GM18909 (cell line): ENCODE results near the gene AHDC1.

Experiments
- ATAC-seq: cut with Tn5 transposase; IDR thresholded peaks from one replicate; pipeline ENCODE4 v1.9.1; 2021; ENCODE audit warnings: mild to moderate bottlenecking; ENCODE audit not compliant: unreplicated experiment, poor library complexity

Gene AHDC1

GRCh38 chr1:27522432-27523336, 81.3 kb downstream of the AHDC1 start:
- ATAC-seq = no peak

DNA sequence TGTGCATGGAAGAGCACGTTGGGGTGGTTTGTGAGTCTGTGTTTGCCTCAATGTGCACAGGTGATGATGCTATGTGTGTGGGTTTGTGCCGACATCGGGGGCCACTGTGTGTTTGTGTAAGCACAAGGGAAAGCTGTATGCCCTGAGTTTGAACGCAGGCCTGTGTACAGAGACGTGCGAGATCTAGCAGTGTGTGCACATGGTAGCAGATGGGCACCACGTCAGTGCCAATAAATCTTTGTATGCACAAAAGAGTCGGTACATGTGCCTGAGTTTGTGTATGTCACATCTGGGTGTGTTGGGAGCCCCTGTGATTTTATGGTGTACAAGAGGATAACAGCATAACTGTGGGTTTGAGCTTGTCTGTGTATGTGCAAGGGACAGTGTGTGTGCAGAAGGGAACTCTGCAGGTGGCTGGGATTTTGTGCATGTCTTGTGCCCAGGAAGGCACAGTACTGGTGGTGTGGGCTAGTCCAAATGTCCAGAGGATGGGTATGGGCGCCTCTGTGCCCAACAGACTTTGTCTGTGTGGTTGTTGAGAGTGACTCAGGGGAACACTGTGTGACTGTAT, 82.0 kb downstream of the AHDC1 start:
- ATAC-seq = no peak

- ATAC-seq = no peak
Observed at GRCh38 chr1:27521336-27521831, 82.6 kb downstream of the AHDC1 start.

DNA sequence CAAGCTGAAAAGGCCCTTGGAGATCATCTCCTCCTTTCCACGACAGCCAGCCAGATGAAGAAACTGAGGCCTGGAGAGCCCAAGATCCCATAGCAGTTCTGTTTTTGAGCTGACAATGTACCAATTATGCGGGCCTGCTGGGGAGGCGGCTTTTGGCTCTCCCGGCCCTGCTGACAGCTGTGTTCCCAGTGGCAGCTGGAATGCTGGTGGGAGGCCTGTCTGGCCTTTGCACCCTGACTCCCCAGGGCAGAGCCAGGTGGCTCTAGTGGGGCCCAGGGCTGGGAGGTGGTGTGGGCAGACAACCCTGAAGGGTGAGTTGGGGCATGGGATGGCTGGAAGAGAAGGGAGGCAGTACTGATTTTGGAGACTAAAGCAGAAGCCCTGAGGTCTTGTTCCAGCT, 83.3 kb downstream of the AHDC1 start:
- ATAC-seq = no peak

- ATAC-seq = no peak
Observed at GRCh38 chr1:27519331-27520258, 84.3 kb downstream of the AHDC1 start.

GRCh38 chr1:27518808-27519207, 85.1 kb downstream of the AHDC1 start:
- ATAC-seq = no peak

GRCh38 chr1:27517907-27518718, 85.8 kb downstream of the AHDC1 start:
- ATAC-seq = no peak

GRCh38 chr1:27517301-27517700, 86.6 kb downstream of the AHDC1 start:
- no peak for ATAC-seq

DNA sequence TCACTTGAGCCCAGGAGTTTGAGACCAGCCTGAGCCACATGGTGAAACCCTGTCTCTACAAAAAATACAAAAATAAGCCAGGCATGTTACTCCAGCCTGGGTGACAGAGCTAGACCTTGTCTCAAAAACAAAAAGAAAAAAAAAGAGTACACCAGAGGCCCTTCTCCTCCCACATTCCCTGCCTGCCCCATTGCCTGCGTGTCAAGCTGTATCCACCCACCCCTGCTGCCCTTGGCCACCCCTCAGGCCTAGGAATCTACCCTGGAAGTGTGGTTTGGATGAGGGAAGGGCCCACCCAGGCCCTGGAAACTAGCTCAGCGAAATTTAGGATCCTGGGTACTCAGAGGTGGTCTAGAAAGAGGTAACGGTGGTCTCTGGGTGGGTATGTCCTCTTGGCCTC, 88.3 kb downstream of the AHDC1 start:
- no peak for ATAC-seq

DNA sequence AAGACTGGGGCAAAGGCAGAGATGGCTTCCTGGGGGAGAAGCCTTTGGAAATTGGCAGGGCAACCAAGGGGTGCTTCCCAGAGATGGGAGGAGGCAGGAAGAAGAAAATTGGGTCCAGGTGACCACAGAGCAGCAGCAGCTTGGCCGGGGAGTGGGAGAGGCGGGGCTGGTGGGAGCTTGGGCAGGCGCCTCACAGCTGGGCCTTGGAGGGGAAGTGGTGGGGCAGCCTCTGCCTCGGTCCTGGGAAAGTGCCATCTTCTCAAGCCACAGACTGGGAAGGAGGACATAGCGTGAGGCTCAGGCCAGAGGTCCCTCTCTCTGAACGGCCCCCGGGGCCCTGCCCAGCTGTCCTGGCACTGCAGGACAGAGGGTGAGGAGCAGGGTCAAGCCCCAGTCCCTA, 90.0 kb downstream of the AHDC1 start:
- ATAC-seq = no peak

- no peak for ATAC-seq
Observed at GRCh38 chr1:27513528-27513927, 90.4 kb downstream of the AHDC1 start.

DNA sequence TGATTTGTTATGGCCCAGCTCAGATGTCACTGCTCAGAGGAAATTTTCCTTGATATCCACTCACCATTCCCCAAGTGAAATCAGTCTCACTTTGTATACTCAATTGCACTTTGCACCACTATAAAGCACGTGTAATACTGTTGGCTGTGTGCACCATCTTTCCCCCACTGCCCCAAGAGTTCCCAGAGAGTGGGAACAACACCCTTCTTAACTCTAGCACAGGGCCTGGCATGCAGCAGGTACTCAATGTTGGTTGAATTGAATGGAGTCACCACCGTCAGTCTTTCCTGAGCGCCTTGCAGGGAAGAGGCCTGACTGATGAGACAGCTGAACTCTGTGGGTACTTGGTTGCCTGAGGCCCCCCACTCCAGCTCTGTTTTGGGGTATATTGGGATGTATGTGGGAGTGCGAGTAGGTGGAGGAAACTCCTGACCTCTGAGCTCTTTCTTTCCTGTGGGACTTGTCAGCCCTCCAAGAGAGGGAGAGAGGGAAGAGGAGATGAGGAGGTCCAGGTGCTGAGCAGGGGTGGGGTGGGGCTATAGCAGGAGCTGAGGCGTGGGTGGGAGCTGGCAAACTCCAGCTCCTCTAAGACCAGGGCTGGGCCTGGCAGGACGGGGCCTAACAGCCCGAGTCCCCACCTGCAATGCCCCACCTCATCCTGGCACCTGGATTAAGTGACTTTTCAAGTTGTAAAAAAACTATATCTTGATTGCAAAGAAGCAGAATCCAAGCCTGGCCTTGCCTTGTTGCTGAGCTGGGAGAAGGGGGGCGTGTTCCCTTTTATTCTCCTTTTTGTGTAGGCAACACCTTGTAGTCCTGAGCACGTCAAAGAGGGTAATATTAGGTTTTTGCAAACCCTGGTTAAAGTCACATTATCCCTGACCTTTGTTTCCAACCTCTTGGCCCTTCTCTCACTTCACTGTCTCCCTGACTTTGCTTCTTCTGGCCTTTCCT, 94.5 kb downstream of the AHDC1 start:
- no peak for ATAC-seq

DNA sequence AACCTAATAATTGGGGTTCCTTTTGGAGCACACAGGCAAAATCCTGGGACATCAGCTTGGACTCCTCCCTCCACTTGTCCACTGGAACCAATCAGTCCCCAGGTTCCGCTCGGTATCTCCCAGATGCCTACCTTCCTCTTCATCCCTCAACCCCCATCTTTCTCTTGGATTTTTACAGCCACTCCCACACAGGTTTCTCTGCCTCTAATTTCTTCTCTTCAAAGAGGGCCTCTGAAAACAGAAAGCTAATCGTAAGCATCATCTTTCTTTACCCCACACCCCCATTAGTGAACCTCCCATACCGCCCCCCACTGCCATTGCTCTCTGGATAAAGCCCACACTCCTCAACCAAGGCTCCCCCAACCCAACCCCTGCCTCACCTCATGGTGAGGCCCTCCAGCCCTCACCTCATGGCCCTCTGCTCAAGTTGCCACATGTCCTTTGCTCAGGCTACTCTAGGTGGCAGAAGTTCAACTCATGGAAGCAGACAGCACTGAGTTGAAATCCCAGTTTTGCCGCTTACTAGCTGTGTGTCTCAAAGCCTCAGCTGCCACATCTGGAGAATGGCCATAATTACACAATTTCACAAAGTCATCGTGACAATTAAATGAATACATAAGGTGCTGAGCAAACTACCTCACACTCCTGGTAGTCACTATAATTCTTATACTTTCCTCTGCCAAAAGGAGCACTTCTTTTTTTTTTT, 95.8 kb downstream of the AHDC1 start:
- ATAC-seq = no peak

DNA sequence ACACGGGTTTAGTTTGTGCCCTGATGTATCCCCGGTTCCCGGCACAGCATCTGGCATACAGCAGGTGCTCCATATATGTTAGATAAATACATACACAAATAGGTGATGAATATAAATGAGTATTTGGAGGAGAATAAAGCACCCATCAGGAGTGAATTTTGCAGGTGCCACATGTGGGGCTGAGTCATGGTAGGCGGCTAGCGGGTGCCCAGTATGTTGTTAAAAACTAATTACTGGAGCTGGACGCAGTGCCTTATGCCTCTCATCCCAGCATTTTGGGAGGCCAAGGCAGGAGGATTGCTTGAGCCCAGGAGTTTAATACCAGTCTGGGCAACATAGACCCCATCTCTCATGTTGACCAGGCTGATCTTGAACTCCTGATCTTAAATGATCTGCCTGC, 97.2 kb downstream of the AHDC1 start:
- ATAC-seq = no peak

GRCh38 chr1:27505420-27505680, 98.6 kb downstream of the AHDC1 start:
- ATAC-seq = no peak

DNA sequence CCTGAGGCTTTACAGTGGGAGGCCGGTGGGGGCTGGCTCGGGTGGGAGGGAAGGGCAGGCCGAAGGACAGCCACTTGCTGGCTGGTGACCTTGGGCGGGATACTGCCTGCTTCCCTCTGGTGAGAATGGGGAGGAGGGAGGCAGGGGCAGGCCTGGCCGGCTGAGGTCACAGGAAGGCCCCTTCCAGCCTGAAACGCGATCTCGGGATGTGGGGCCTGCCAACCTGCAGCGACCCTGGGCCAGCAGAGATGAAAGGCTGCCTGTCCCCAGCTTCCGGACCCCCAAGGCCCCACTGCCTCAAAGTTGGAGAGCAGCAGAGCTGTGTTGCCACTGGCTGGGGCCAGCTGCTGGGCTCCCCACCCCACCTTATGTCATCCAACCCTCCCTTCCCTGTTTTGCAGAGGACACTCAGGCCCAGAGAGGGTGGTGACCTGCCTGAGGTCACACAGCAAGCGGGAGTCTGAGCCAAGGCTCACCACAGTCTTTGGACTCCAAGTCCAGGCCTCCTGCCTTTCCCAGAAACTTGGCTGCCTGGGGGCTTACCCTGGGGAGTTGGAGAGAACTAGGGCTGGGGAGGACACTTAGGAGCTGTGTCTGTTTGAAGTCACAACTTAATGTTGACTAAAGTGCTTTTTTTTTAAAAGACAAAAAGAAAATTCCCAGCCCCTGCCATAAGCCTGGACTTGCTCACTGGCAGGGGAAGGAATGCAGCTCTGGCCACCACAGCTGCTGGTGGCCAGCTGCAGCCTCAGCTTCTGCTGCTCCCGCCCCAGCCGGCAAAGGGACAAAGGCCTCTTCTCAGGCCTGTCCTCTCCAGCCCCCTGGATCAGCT, 99.1 kb downstream of the AHDC1 start:
- no peak for ATAC-seq

DNA sequence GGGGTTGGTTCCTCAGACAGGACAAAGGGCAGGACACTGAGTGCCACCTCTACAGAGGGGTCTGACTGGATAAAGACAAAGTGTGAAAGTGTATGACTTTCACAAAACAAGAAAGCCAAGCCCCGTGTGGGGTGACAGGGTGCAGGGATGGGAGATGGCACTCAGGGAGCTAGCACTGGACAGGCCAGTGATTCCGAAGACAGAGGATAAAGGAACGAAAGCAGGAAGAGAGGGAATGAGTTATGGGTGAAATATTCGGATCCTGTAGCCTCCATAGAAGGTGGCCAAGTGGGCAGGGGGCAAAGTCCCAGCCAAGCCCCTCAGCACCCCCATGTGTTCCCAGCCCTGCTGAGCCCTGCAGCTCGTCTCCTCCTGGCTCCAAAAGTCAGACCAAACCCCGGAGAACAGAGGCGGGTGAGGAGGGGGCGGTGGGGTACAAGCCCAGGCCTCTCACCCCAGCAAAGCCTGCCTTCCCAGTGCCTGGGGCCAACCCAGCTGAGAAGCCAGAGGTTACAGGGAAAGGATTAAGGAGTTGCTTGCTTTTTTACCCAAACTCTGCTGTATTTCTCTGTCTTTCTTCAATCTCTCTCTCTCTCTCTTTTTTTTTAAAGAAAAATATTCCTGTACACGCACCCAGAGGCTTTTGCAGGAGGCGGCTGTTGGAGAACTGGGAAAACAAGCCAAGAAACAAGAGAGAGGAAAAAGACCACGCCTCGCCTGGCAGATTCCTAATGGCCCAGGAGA, 99.9 kb downstream of the AHDC1 start:
- no peak for ATAC-seq
